Trophoblast cell (in vitro differentiated cells and primary cell): Measurements from ENCODE around the gene SRM.
"Not testable (repeated sequence)": the region's sequence is repeated elsewhere in the genome, so short reads cannot be mapped to it uniquely, and the experiment has no call there.

Experiments used
- DNase-seq, 2 donors: peaks; one replicate each; pipeline ENCODE4 v3.0.0-alpha.2; 2016
- H2AFZ ChIP-seq: 2 replicates; pipeline ENCODE4 v1.6.1; 2013; ENCODE audit warnings: low read length, moderate library complexity, mild to moderate bottlenecking; ENCODE audit not compliant: insufficient read depth, poor library complexity
- H2AK5ac ChIP-seq: 2 replicates; pipeline ENCODE4 v1.6.1; 2013; ENCODE audit warnings: mild to moderate bottlenecking, low read length
- H2BK120ac ChIP-seq: 2 replicates; pipeline ENCODE4 v1.6.1; 2013; ENCODE audit warnings: low read length, mild to moderate bottlenecking, moderate library complexity; ENCODE audit not compliant: insufficient read depth, poor library complexity
- H2BK12ac ChIP-seq: 2 replicates; pipeline ENCODE4 v1.6.1; 2013; ENCODE audit warnings: mild to moderate bottlenecking, low read length, moderate library complexity
- H2BK5ac ChIP-seq: 2 replicates; pipeline ENCODE4 v1.6.1; 2013; ENCODE audit warnings: low read length, low read depth, moderate library complexity, mild to moderate bottlenecking; ENCODE audit not compliant: poor library complexity
- H3K14ac ChIP-seq: 2 replicates; pipeline ENCODE4 v1.6.1; 2013; ENCODE audit warnings: mild to moderate bottlenecking, low read length
- H3K18ac ChIP-seq: 2 replicates; pipeline ENCODE4 v1.6.1; 2013; ENCODE audit warnings: mild to moderate bottlenecking, low read length
- H3K23ac ChIP-seq: 2 replicates; pipeline ENCODE4 v1.6.1; 2013; ENCODE audit warnings: low read length
- H3K27ac ChIP-seq: 2 replicates; pipeline ENCODE4 v1.5.1; 2013; ENCODE audit warnings: low read depth, mild to moderate bottlenecking, inconsistent platforms, low read length, moderate library complexity
- H3K27me3 ChIP-seq: 2 replicates; pipeline ENCODE4 v1.6.1; 2013; ENCODE audit warnings: inconsistent platforms, mild to moderate bottlenecking, low read length, moderate library complexity; ENCODE audit not compliant: insufficient read depth
- H3K36me3 ChIP-seq, 2 experiments: 1 replicate in 1 of 2; 2 replicates in 1 of 2; pipeline ENCODE4 v1.6.1; 2013; ENCODE audit warnings: low read length in 2 of 2, mild to moderate bottlenecking in 2 of 2, moderate library complexity in 1 of 2; ENCODE audit not compliant: insufficient read depth in 2 of 2, control insufficient read depth in 1 of 2
- H3K4ac ChIP-seq: 2 replicates; pipeline ENCODE4 v1.6.1; 2013; ENCODE audit warnings: low read depth, mild to moderate bottlenecking, low read length, moderate library complexity
- H3K4me1 ChIP-seq, 2 experiments: 1 replicate in 1 of 2; 2 replicates in 1 of 2; pipeline ENCODE4 v1.6.1; 2013; ENCODE audit warnings: low read length in 2 of 2, mild to moderate bottlenecking in 2 of 2, moderate library complexity in 1 of 2; ENCODE audit not compliant: insufficient read depth in 2 of 2, control insufficient read depth in 1 of 2
- H3K4me2 ChIP-seq: 2 replicates; pipeline ENCODE4 v1.6.1; 2013; ENCODE audit warnings: inconsistent platforms, mild to moderate bottlenecking, low read length, moderate library complexity
- H3K4me3 ChIP-seq: 2 replicates; pipeline ENCODE4 v1.5.1; 2013; ENCODE audit warnings: mild to moderate bottlenecking, low read depth, low read length, inconsistent platforms
- H3K79me1 ChIP-seq: one replicate; pipeline ENCODE4 v1.6.1; 2013; ENCODE audit warnings: low read length
- H3K79me2 ChIP-seq: 2 replicates; pipeline ENCODE4 v1.6.1; 2013; ENCODE audit warnings: low read length, mild to moderate bottlenecking; ENCODE audit not compliant: control insufficient read depth, insufficient read depth, poor library complexity
- H3K9ac ChIP-seq: 2 replicates; pipeline ENCODE4 v1.6.1; 2013; ENCODE audit warnings: mild to moderate bottlenecking, low read length
- H3K9me3 ChIP-seq: 2 replicates; pipeline ENCODE4 v1.6.1; 2013; ENCODE audit warnings: low read depth, mild to moderate bottlenecking, control low read depth, inconsistent platforms, low read length; ENCODE audit not compliant: insufficient read depth
- H4K12ac ChIP-seq: 2 replicates; pipeline ENCODE4 v1.6.1; 2013; ENCODE audit warnings: low read depth, mild to moderate bottlenecking, low read length, moderate library complexity
- H4K8ac ChIP-seq: 2 replicates; pipeline ENCODE4 v1.6.1; 2013; ENCODE audit warnings: low read depth, mild to moderate bottlenecking, low read length, moderate library complexity
- H4K91ac ChIP-seq: one replicate; pipeline ENCODE4 v1.6.1; 2013; ENCODE audit warnings: low read depth, mild to moderate bottlenecking, low read length, moderate library complexity
- WGBS: extraction: QIAGEN DNeasy Blood & Tissue Kit; methylation state at CpG from one replicate; pipeline ENCODE4 v1.1.7; 2013; ENCODE audit warnings: missing lambda C conversion rate; ENCODE audit not compliant: insufficient read length, insufficient coverage; ENCODE audit errors: extremely low coverage; 5-methylcytosine and 5-hydroxymethylcytosine counted together

SRM gene

GRCh38 chr1:11073398-11073797 is 13.6 kb upstream of the SRM start:
- not testable (repeated sequence) for H4K8ac ChIP-seq, H2BK120ac ChIP-seq, H2AFZ ChIP-seq, H4K91ac ChIP-seq, H3K14ac ChIP-seq, H3K23ac ChIP-seq, H3K27me3 ChIP-seq, H3K18ac ChIP-seq, DNase-seq, H2BK12ac ChIP-seq, H4K12ac ChIP-seq, H3K27ac ChIP-seq, H2AK5ac ChIP-seq, H3K4me1 ChIP-seq, H3K9ac ChIP-seq, H3K9me3 ChIP-seq, H3K4me2 ChIP-seq, H3K4ac ChIP-seq, H3K4me3 ChIP-seq, H2BK5ac ChIP-seq, H3K79me1 ChIP-seq, H3K79me2 ChIP-seq
- H3K36me3 ChIP-seq: peaks cover 77 to 86% of the 10 kb centered on the region in 2 experiments
- WGBS: no CpG with 5 or more reads among the region's 7 CpGs

- no peak overlapping the region for H3K23ac ChIP-seq
These were observed 12.5 kb upstream of the SRM start for GRCh38 chr1:11072216-11072917.

GRCh38 chr1:11071463-11072215 is 11.8 kb upstream of the SRM start:
- no CpG with 5 or more reads among the region's 15 CpGs for WGBS

More at GRCh38 chr1:11072216-11072917, 12.5 kb upstream of the SRM start:
- Histone ChIP-seq H2AK5ac (no peak overlapping the region), H2BK5ac (no peak overlapping the region), H3K4me3 (no peak overlapping the region), H4K8ac (no peak overlapping the region), H4K12ac (no peak overlapping the region), H3K36me3 (peaks cover 81 to 90% of the 10 kb centered on the region in 2 experiments), H4K91ac (no peak overlapping the region), H3K9me3 (no peaks in the 10 kb centered on the region), H3K18ac (no peak overlapping the region), H2AFZ (no peak overlapping the region), H3K4me1 (no peaks in the 10 kb centered on the region), H3K4me2 (no peak overlapping the region), H3K4ac (no peak overlapping the region), H3K9ac (no peak overlapping the region), H2BK120ac (no peak overlapping the region), H3K14ac (no peak overlapping the region), H3K79me1 (no peaks in the 10 kb centered on the region), H3K27ac (no peak overlapping the region), H2BK12ac (no peak overlapping the region), H3K79me2 (no peaks in the 10 kb centered on the region), H3K27me3 (no peaks in the 10 kb centered on the region)
- DNase-seq: no peak
- WGBS: no CpG with 5 or more reads among the region's 13 CpGs

GRCh38 chr1:11070876-11071275 is 11.1 kb upstream of the SRM start:
- WGBS: no CpG with 5 or more reads among the region's 11 CpGs
- H3K27ac ChIP-seq: no peak overlapping the region
- no peaks in the 10 kb centered on the region for H3K4me1 ChIP-seq
- H3K36me3 ChIP-seq: peaks cover 75 to 85% of the 10 kb centered on the region in 2 experiments
- no peaks in the 10 kb centered on the region for H3K9me3 ChIP-seq
- DNase-seq: no peak
- H2AFZ ChIP-seq: no peak overlapping the region
- H3K18ac ChIP-seq: no peak overlapping the region
- H4K8ac ChIP-seq: no peak overlapping the region
- H2BK5ac ChIP-seq: no peak overlapping the region
- H3K27me3 ChIP-seq: no peaks in the 10 kb centered on the region
- no peak overlapping the region for H2AK5ac ChIP-seq
- no peak overlapping the region for H2BK120ac ChIP-seq
- H3K23ac ChIP-seq: no peak overlapping the region
- H4K91ac ChIP-seq: no peak overlapping the region
- no peak overlapping the region for H4K12ac ChIP-seq
- no peaks in the 10 kb centered on the region for H3K79me1 ChIP-seq
- no peaks in the 10 kb centered on the region for H3K79me2 ChIP-seq
- no peak overlapping the region for H3K4ac ChIP-seq
- H2BK12ac ChIP-seq: no peak overlapping the region
- H3K4me2 ChIP-seq: no peak overlapping the region
- no peak overlapping the region for H3K4me3 ChIP-seq
- no peak overlapping the region for H3K9ac ChIP-seq
- H3K14ac ChIP-seq: no peak overlapping the region

More at GRCh38 chr1:11071463-11072215, 11.8 kb upstream of the SRM start:
- Histone ChIP-seq H3K4me3 (no peak overlapping the region), H3K18ac (no peak overlapping the region), H3K27me3 (no peaks in the 10 kb centered on the region), H2BK120ac (no peak overlapping the region), H2AK5ac (no peak overlapping the region), H3K23ac (no peak overlapping the region), H3K79me2 (no peaks in the 10 kb centered on the region), H3K4ac (no peak overlapping the region), H4K8ac (no peak overlapping the region), H2BK12ac (no peak overlapping the region), H2BK5ac (no peak overlapping the region), H3K4me2 (no peak overlapping the region), H3K36me3 (peaks cover 76 to 85% of the 10 kb centered on the region in 2 experiments), H3K9me3 (no peaks in the 10 kb centered on the region), H3K27ac (no peak overlapping the region), H4K91ac (no peak overlapping the region), H4K12ac (no peak overlapping the region), H3K14ac (no peak overlapping the region), H3K4me1 (no peaks in the 10 kb centered on the region), H2AFZ (no peak overlapping the region), H3K9ac (no peak overlapping the region), H3K79me1 (no peaks in the 10 kb centered on the region)
- no peak for DNase-seq
